SK-N-MC (cell line): ENCODE results near the gene DEPDC1B.

Experiments used
- EZH2 ChIP-seq: fragments of 200-600 bp; sonication (generic); IDR thresholded peaks from one replicate; pipeline ENCODE4 v1.6.1; 2017; ENCODE audit warnings: antibody characterized with exemption
- POLR2AphosphoS5 ChIP-seq: IDR thresholded peaks from 2 replicates; pipeline ENCODE4 v1.6.1; 2012; ENCODE audit warnings: mild to moderate bottlenecking, low read depth, low read length, borderline replicate concordance

DNA sequence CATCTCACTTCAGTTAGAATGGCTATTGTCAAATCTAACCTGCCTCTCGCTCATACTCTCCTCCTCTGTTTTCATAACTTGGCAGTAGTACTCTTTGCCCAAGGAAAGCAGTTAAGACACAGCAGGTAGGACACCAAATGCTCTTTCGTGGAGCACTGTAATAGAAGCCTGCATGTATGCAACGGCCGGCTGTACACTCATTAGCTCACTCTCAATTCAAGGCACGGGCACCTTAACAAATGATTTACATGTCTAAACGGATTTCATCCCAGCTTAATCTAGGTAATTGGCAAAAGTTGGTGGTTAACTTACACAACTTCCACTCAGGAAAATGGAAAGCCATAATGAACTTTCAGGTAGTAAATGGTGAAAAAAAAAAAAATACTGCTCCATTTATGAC, 14.9 kb downstream of the DEPDC1B start:
- TF ChIP-seq POLR2AphosphoS5, result no peak
- no peak for TF ChIP-seq EZH2
